GM23248 (cell line): ENCODE measurements around the gene MX1. TPM values are rescaled to one million over a fixed set of nuclear protein-coding genes. Genes with fewer than 3 reads are reported as not detected.

Source experiments
- DNase-seq: peaks from one replicate; pipeline ENCODE4 v3.0.0-alpha.2; 2015
- H2AFZ ChIP-seq: fragments of 200-600 bp; sonication (generic); 2 replicates; pipeline ENCODE4 v1.6.1; 2016; ENCODE audit warnings: antibody characterized with exemption
- H3F3A ChIP-seq: fragments of 200-600 bp; sonication (generic); 2 replicates; pipeline ENCODE4 v1.6.1; 2016; ENCODE audit warnings: mild to moderate bottlenecking, antibody characterized with exemption, mixed run types; ENCODE audit not compliant: insufficient read depth
- H3K27ac ChIP-seq: fragments of 200-600 bp; sonication (generic); 2 replicates; pipeline ENCODE4 v1.5.1; 2016; ENCODE audit warnings: mild to moderate bottlenecking
- H3K27me3 ChIP-seq: fragments of 200-600 bp; sonication (generic); replicated peaks from 2 replicates; pipeline ENCODE4 v1.6.1; 2016; ENCODE audit warnings: mild to moderate bottlenecking; ENCODE audit not compliant: insufficient read depth
- H3K36me3 ChIP-seq: fragments of 200-600 bp; sonication (generic); 2 replicates; pipeline ENCODE4 v1.6.1; 2016; ENCODE audit warnings: low read depth, mild to moderate bottlenecking
- H3K4me1 ChIP-seq: fragments of 200-600 bp; sonication (generic); 2 replicates; pipeline ENCODE4 v1.6.1; 2016; ENCODE audit warnings: mild to moderate bottlenecking; ENCODE audit not compliant: insufficient read depth
- H3K4me2 ChIP-seq: fragments of 200-600 bp; sonication (generic); one replicate; pipeline ENCODE4 v1.6.1; 2016; ENCODE audit warnings: mild to moderate bottlenecking; ENCODE audit not compliant: unreplicated experiment
- H3K4me3 ChIP-seq: fragments of 200-600 bp; sonication (generic); 2 replicates; pipeline ENCODE4 v1.5.1; 2016; ENCODE audit warnings: mild to moderate bottlenecking
- H3K79me2 ChIP-seq: fragments of 200-600 bp; sonication (generic); 2 replicates; pipeline ENCODE4 v1.6.1; 2016; ENCODE audit warnings: mild to moderate bottlenecking; ENCODE audit not compliant: insufficient read depth
- H3K9ac ChIP-seq: fragments of 200-600 bp; sonication (generic); 2 replicates; pipeline ENCODE4 v1.6.1; 2016; ENCODE audit warnings: mild to moderate bottlenecking
- H3K9me2 ChIP-seq: fragments of 200-600 bp; sonication (generic); 2 replicates; pipeline ENCODE4 v1.6.1; 2016; ENCODE audit warnings: mixed run types, mild to moderate bottlenecking, moderate library complexity; ENCODE audit not compliant: insufficient read depth
- H3K9me3 ChIP-seq: fragments of 200-600 bp; sonication (generic); one replicate; pipeline ENCODE4 v1.6.1; 2017; ENCODE audit warnings: low read depth
- H4K20me1 ChIP-seq: fragments of 200-600 bp; sonication (generic); 2 replicates; pipeline ENCODE4 v1.6.0; 2016; ENCODE audit not compliant: insufficient read depth
- EZH2 ChIP-seq: fragments of 200-600 bp; sonication (generic); IDR thresholded peaks from 2 replicates; pipeline ENCODE4 v1.6.1; 2018; ENCODE audit warnings: antibody characterized with exemption, mild to moderate bottlenecking; ENCODE audit not compliant: insufficient read depth, poor library complexity, severe bottlenecking
- EZH2phosphoT487 ChIP-seq: fragments of 200-600 bp; sonication (generic); IDR thresholded peaks from 2 replicates; pipeline ENCODE4 v1.6.1; 2018; ENCODE audit warnings: antibody characterized with exemption, moderate library complexity, mild to moderate bottlenecking, low read depth; ENCODE audit not compliant: insufficient read depth
- WGBS, 2 experiments: methylation state at CpG; one replicate each; pipeline ENCODE4 v1.1.6; 2015 to 2017; ENCODE audit warnings: low lambda C conversion rate in 2 of 2, low coverage in 1 of 2; ENCODE audit errors: missing lambda C conversion rate in 2 of 2; 5-methylcytosine and 5-hydroxymethylcytosine counted together
- in situ Hi-C: fragments of 300-500 bp; cut with MboI; formaldehyde crosslinking; loops from 2 replicates; pipeline ENCODE4 v1.15.0; 2020
- polyA plus RNA-seq: library from polyadenylated mRNA; unstranded; fragments of >200 nt; fragmentation: Nextera tagmentation; extraction: Ambion mirVana; gene quantifications from 2 replicates; pipeline ENCODE4 v1.2.1, GENCODE V29; 2016
- total RNA-seq: library from RNA; depleted of rRNA; stranded (reverse); fragments of >200 nt; shearing (Covaris generic); gene quantifications from 2 replicates; pipeline ENCODE4 v1.2.3, GENCODE V29; 2014

The MX1 gene
- total and polyA plus RNA-seq, 2 experiments from 2014 or later, result 1.6 to 1.9 TPM

DNA sequence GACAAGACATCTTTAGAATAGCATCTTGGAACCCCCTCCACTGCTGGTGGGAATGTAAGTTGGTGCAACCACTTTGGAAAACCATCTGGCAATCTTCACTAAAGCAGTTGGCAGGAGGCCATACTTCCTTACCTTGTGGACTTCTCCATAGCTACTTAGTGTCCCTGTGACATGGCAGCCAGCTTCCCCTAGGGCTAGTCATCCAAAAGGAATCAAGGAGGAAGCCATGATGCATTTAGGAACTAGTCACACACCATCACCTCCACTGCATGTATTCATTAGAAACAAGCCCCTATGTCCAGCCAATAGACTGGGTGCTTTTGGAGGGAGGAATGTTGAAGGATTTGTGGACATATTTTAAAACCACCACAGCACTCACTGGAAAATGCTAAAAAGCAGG lies 44.3 kb upstream of the MX1 start:
- no peak for DNase-seq
- no peaks in the 10 kb centered on the region for H3K9me2 ChIP-seq
- H3K4me3 ChIP-seq, result no peak overlapping the region
- no peaks in the 10 kb centered on the region for H3K36me3 ChIP-seq
- H3K27ac ChIP-seq, result no peak overlapping the region
- H2AFZ ChIP-seq, result no peak overlapping the region
- H4K20me1 ChIP-seq, result no peaks in the 10 kb centered on the region
- H3K79me2 ChIP-seq, result no peaks in the 10 kb centered on the region
- H3F3A ChIP-seq, result no peaks in the 10 kb centered on the region
- H3K4me2 ChIP-seq, result no peak overlapping the region
- no peaks in the 10 kb centered on the region for H3K9me3 ChIP-seq
- in situ Hi-C loops, result no loop called here
- H3K4me1 ChIP-seq, result no peaks in the 10 kb centered on the region
- TF ChIP-seq EZH2 (no peak), EZH2phosphoT487 (no peak)
- H3K9ac ChIP-seq, result no peak overlapping the region
- no peaks in the 10 kb centered on the region for H3K27me3 ChIP-seq

DNA sequence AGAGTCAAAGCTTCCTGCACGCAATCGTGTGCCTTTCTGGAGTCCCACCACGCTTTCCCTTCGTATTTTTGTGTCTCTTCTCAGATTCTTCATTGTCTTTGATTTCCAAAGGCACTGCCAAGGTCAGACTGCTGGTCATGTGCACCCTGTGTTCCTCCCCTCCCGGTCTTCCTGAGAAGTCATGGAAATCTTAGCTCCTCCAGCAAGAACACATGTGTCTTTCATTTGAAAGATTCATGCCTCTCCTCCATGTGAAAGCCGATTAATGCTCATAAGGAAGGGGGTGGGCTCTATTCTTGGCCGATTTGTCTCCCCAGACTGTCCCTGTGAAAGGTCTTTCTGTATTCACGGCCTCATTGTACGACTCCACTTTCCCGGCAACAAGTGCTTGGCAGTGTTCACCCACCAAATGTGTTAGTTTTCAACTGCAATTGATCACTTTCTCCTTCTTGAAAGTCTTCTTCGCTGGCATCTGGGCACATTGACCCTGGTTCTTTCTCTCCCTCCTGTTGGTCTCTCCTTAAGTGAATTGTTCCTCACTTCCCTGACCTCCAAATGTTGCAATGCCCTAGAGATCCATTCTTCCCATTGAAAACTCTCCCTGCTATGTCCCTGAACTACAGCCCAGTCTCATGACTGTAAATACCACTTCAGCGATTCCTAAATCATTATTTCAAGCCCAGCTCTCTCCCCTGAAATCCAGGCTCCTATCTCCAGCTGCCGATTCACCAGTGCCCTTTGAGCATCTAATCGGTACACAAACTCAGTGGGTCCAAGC lies 38.8 kb upstream of the MX1 start:
- 11% methylated on average over 14 of the region's 14 CpGs for whole genome bisulfite sequencing, 2 experiments
- Histone ChIP-seq H3K9me3 (no peaks in the 10 kb centered on the region), H3K79me2 (no peaks in the 10 kb centered on the region), H3K4me1 (no peaks in the 10 kb centered on the region), H3K27me3 (no peaks in the 10 kb centered on the region), H3K9me2 (no peaks in the 10 kb centered on the region), H3K36me3 (no peaks in the 10 kb centered on the region), H2AFZ (no peak overlapping the region), H3K27ac (no peak overlapping the region), H3F3A (no peaks in the 10 kb centered on the region), H3K4me2 (no peak overlapping the region), H4K20me1 (no peaks in the 10 kb centered on the region), H3K9ac (no peak overlapping the region), H3K4me3 (no peak overlapping the region)
- no peak for DNase-seq
- in situ Hi-C loops, result no loop called here
- TF ChIP-seq EZH2phosphoT487 (no peak), EZH2 (no peak)

DNA sequence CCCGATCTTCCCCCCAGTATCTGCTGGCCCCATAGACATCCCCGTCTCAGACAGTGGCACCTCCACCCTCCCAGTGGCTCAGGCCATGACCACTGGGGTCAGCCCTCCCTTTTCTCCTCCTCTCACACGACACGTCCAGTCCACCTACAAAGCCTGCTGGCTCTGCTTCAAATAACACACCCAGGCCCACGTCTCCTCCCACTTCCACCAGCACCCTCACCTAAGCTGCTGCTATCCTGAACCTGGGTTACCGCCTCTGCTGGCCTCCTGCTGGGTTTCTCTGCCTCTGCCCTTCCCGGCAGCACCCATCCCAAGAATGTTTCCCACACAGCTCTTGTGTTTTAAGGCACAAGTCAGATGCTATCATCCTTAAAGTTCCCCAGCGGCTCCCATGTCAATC lies 38.2 kb upstream of the MX1 start:
- Histone ChIP-seq H2AFZ (no peak overlapping the region), H4K20me1 (no peaks in the 10 kb centered on the region), H3K27me3 (no peaks in the 10 kb centered on the region), H3K4me3 (no peak overlapping the region), H3K9ac (no peak overlapping the region), H3K9me2 (no peaks in the 10 kb centered on the region), H3F3A (no peaks in the 10 kb centered on the region), H3K79me2 (no peaks in the 10 kb centered on the region), H3K4me1 (no peaks in the 10 kb centered on the region), H3K4me2 (no peak overlapping the region), H3K9me3 (no peaks in the 10 kb centered on the region), H3K27ac (no peak overlapping the region), H3K36me3 (no peaks in the 10 kb centered on the region)
- in situ Hi-C loops, result no loop called here
- no peak for DNase-seq
- WGBS, 2 experiments, result 70 to 76% methylated on average over 8 of the region's 8 CpGs
- TF ChIP-seq EZH2phosphoT487 (no peak), EZH2 (no peak)

DNA sequence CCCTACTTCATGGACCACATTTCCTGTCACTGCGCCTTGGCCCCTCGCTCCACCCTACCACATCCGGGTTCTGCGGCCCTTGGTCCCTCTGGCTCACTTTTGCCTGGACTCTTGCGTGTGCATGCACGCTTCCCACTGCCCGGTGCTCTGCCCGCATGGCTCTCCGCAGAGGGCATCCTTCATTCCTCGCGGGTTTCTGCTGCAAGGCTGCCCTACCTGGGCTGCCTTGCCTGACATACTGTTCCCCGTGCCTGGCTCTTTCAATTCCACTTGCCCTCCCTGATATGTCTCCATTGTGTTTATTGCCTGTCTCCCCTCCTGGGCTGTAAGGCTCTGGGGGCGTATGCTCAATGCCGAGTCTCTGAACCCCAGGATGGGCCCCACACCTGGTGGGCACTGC lies 37.8 kb upstream of the MX1 start:
- Histone ChIP-seq H2AFZ (no peak overlapping the region), H3K36me3 (no peaks in the 10 kb centered on the region), H3K27me3 (no peaks in the 10 kb centered on the region), H3K9ac (no peak overlapping the region), H3K4me2 (no peak overlapping the region), H3K27ac (no peak overlapping the region), H3K79me2 (no peaks in the 10 kb centered on the region), H3K4me3 (no peak overlapping the region), H3K4me1 (no peaks in the 10 kb centered on the region), H4K20me1 (no peaks in the 10 kb centered on the region), H3F3A (no peaks in the 10 kb centered on the region), H3K9me2 (no peaks in the 10 kb centered on the region), H3K9me3 (no peaks in the 10 kb centered on the region)
- TF ChIP-seq EZH2 (no peak), EZH2phosphoT487 (no peak)
- 85 to 94% methylated on average over 14 of the region's 14 CpGs for WGBS, 2 experiments
- no peak for DNase-seq
- in situ Hi-C loops, result no loop called here

DNA sequence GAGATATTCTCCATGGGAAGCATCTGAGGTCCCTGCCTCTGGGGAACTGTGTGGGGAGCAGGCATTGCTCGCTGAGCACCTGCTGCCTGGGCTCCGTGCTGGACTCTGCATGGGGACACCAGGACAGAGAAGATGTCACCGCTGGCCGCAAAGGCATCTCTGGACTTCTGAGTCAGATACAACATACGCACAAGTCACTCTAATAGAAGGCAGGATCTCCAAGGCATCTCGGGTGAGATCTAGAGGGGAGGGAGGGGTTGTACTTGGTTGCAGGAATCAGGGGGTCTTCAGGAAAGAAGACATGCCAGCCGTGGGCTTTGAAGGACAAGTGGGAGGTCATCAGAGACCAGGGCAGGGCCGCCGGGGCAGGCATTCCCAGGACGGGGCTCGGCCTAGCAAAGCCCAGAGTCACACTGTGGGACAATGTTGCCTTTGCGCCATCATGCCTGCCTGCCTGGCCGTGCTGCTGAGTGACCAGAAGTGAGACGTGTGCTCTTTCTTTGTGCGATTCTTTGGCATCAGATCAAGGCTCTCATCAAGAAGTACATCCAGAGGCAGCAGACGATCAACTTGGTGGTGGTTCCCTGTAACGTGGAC lies 35.9 kb upstream of the MX1 start:
- WGBS, 2 experiments, result 68 to 75% methylated on average over 17 of the region's 17 CpGs

More for the DNA sequence above, 35.9 kb upstream of the MX1 start:
- in situ Hi-C loops, result no loop called here
- Histone ChIP-seq H3K4me1 (no peaks in the 10 kb centered on the region), H3K9me3 (no peaks in the 10 kb centered on the region), H3K9me2 (no peaks in the 10 kb centered on the region), H3K36me3 (no peaks in the 10 kb centered on the region), H4K20me1 (no peaks in the 10 kb centered on the region), H3K27ac (no peak overlapping the region), H2AFZ (no peak overlapping the region), H3F3A (no peaks in the 10 kb centered on the region), H3K9ac (no peak overlapping the region), H3K4me3 (no peak overlapping the region), H3K27me3 (no peaks in the 10 kb centered on the region), H3K79me2 (no peaks in the 10 kb centered on the region), H3K4me2 (no peak overlapping the region)
- no peak for TF ChIP-seq EZH2
- TF ChIP-seq EZH2phosphoT487, result no peak
- no peak for DNase-seq
